Suprapubic skin (tissue), 4 donors: ENCODE results near the gene FCAMR.

Experiments used
- EP300 ChIP-seq: sonication (generic); formaldehyde crosslinking; IDR thresholded peaks from one replicate; pipeline ENCODE4 v1.6.1; 2017; ENCODE audit warnings: antibody characterized with exemption
- POLR2A ChIP-seq, 2 donors: fragments of 450-650 bp; IDR thresholded peaks; one replicate each; pipeline ENCODE4 v1.6.1; 2017; ENCODE audit warnings: antibody characterized with exemption in 2 of 2, mild to moderate bottlenecking in 2 of 2, moderate library complexity in 2 of 2
- POLR2AphosphoS5 ChIP-seq, 3 donors: sonication (generic); formaldehyde crosslinking; IDR thresholded peaks; one replicate each; pipeline ENCODE4 v1.6.1; 2017; ENCODE audit warnings: antibody characterized with exemption in 3 of 3
- TF ChIP-seq, protein P1 (sequence below), 2 donors: fragments of 200-600 bp in 1 of 2; fragments of 450-650 bp in 1 of 2; sonication (generic) in 1 of 2; IDR thresholded peaks; one replicate each; pipeline ENCODE4 v1.5.1; 2016 to 2019; ENCODE audit warnings: antibody characterized with exemption in 2 of 2, mild to moderate bottlenecking in 1 of 2, moderate library complexity in 1 of 2

- TF ChIP-seq POLR2AphosphoS5 (IDR thresholded peaks at IDR 0.05): no peak
- TF ChIP-seq, protein P1, sequence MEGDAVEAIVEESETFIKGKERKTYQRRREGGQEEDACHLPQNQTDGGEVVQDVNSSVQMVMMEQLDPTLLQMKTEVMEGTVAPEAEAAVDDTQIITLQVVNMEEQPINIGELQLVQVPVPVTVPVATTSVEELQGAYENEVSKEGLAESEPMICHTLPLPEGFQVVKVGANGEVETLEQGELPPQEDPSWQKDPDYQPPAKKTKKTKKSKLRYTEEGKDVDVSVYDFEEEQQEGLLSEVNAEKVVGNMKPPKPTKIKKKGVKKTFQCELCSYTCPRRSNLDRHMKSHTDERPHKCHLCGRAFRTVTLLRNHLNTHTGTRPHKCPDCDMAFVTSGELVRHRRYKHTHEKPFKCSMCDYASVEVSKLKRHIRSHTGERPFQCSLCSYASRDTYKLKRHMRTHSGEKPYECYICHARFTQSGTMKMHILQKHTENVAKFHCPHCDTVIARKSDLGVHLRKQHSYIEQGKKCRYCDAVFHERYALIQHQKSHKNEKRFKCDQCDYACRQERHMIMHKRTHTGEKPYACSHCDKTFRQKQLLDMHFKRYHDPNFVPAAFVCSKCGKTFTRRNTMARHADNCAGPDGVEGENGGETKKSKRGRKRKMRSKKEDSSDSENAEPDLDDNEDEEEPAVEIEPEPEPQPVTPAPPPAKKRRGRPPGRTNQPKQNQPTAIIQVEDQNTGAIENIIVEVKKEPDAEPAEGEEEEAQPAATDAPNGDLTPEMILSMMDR (IDR thresholded peaks at IDR 0.05): no peak
- TF ChIP-seq POLR2A (IDR thresholded peaks at IDR 0.05): no peak
- TF ChIP-seq EP300: no peak
Measured at GRCh38 chr1:207018707-207019106, 48.4 kb upstream of the FCAMR start.
